Gastrocnemius medialis (tissue), 4 donors: Measurements from ENCODE around the gene CTAGE4. TPM values are rescaled to one million over a fixed set of nuclear protein-coding genes. Genes with fewer than 3 reads are reported as not detected.
"Not testable (repeated sequence)": the region's sequence is repeated elsewhere in the genome, so short reads cannot be mapped to it uniquely, and the experiment has no call there.

ENCODE experiments used
- ATAC-seq, 2 donors: fragments of 150-250 bp; one replicate each; pipeline ENCODE4 v1.9.1; 2016
- DNase-seq, 2 donors: peaks; one replicate each; pipeline ENCODE4 v3.0.0-alpha.2; 2019
- H3K27ac ChIP-seq, 4 donors: fragments of 200-600 bp; sonication (generic); 1 replicate in 1 of 4; 2 replicates in 3 of 4; pipeline ENCODE4 v1.5.1; 2016 to 2018; ENCODE audit warnings: mild to moderate bottlenecking in 2 of 4, moderate library complexity in 1 of 4
- H3K27me3 ChIP-seq, 3 donors: fragments of 200-600 bp; sonication (generic) in 2 of 3; 1 replicate in 1 of 3; 2 replicates in 2 of 3; pipeline versions ENCODE4 v1.5.1 to v1.6.0; 2016 to 2019; ENCODE audit warnings: mild to moderate bottlenecking in 1 of 3, moderate library complexity in 1 of 3
- H3K36me3 ChIP-seq, 2 donors: fragments of 200-600 bp; sonication (generic) in 1 of 2; one replicate each; pipeline ENCODE4 v1.5.1; 2017 to 2018
- H3K4me1 ChIP-seq, 2 donors: fragments of 200-600 bp; sonication (generic) in 1 of 2; one replicate each; pipeline ENCODE4 v1.5.1; 2016 to 2017; ENCODE audit warnings: mild to moderate bottlenecking in 2 of 2
- H3K4me3 ChIP-seq, 4 donors: fragments of 200-600 bp; sonication (generic) in 3 of 4; 1 replicate in 1 of 4; 2 replicates in 3 of 4; pipeline ENCODE4 v1.5.1; 2016 to 2019; ENCODE audit warnings: mild to moderate bottlenecking in 2 of 4
- H3K9me3 ChIP-seq, 3 donors: fragments of 200-600 bp; sonication (generic) in 2 of 3; 1 replicate in 1 of 3; 2 replicates in 2 of 3; pipeline ENCODE4 v1.5.1; 2016 to 2019
- CTCF ChIP-seq, 5 experiments: fragments of 450-650 bp in 3 of 5; fragments of 200-600 bp in 2 of 5; sonication (generic) in 2 of 5; IDR thresholded peaks in 4 of 5; conservative IDR thresholded peaks in 1 of 5; 1 replicate in 4 of 5; 2 replicates in 1 of 5; pipeline ENCODE4 v1.5.1; 2016 to 2019; ENCODE audit warnings: antibody characterized with exemption in 5 of 5, mild to moderate bottlenecking in 3 of 5, moderate library complexity in 3 of 5
- in situ Hi-C, 4 donors: fragments of 200-750 bp; cut with MboI; loops; one replicate each; pipeline versions ENCODE4 v1.15.0 to v1.8.0; 2017; ENCODE audit warnings: low sequenced_read_pairs in 4 of 4
- intact Hi-C: fragments of 100-400 bp; cut with DNase I; formaldehyde crosslinking; loops from one replicate; pipeline ENCODE4 v1.15.1; 2023; ENCODE audit warnings: low total_unique reads
- total RNA-seq, 4 donors: library from RNA; depleted of rRNA; stranded (reverse); fragments of >200 nt; gene quantifications; one replicate each; pipeline versions ENCODE4 v1.1.0 to v1.2.3, GENCODE V29; 2016

CTAGE4 gene
- total RNA-seq, 4 donors from 2014 or later = not detected

DNA sequence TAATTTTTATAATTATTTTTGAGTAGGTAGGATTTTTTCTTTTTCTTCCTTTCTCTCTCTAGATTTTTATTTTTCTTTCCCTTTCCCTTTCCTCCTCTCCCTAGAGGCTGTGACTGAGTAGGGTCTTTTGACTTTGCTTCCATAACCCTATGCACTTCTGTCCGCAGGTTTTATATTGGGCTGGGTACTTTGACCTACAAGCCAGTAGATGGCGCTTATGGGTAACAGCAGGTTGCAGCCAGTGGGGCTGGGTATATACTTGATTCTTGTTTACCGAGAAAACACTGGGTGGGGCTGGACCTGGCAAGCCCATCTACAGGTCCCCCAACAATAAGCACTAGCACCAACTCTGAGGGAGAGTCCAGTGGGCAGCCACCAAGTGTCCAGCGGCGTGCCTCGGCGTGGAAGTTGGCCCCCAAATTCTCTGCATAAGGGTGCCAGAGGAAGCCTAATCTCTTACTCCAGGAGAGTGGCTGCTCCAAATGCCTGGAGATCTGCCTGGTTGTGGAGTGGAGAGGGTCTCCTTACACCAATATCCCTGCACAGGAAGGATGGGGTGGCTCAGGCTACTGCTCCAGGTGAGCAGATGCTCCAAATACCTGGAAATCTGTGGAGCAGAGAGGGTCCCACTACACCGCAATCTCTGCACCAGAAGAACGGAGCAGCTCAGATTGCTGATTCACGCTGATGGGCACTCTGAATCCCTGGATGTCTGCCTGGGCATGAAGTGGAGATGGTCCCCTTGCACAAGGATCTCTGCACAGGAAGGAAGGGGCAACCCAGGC, 4.7 kb upstream of the CTAGE4 start:
- TF ChIP-seq CTCF (IDR thresholded peaks at IDR 0.05 in 4 of 5, conservative IDR thresholded peaks at IDR 0.05 in 1 of 5) = peak in 3 of 5 experiments; percentile 13 to 30 (median 25)
- in situ Hi-C loops, intact Hi-C loops, H3K36me3 ChIP-seq, H3K27me3 ChIP-seq, H3K27ac ChIP-seq, DNase-seq, H3K4me1 ChIP-seq, H3K9me3 ChIP-seq, H3K4me3 ChIP-seq, ATAC-seq: not testable (repeated sequence)

DNA sequence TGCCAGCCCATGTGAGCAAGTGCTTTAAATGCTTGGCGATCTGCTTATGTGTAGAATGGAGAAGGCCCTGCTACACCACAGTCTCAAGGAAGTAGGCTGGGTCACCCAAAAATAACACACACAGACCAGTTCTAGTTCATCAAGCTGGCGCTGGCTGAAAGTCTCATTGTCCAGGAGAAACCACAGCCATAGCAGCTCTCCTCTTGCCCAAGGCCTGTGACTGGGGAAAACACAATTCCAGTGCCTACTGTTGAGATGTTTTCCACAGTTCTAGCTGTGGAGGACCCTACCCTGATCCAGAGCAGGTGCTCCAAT, 4.1 kb upstream of the CTAGE4 start:
- H3K27ac ChIP-seq, H3K9me3 ChIP-seq, ATAC-seq, H3K4me1 ChIP-seq, H3K36me3 ChIP-seq, intact Hi-C loops, in situ Hi-C loops, DNase-seq, H3K4me3 ChIP-seq, H3K27me3 ChIP-seq: not testable (repeated sequence)

DNA sequence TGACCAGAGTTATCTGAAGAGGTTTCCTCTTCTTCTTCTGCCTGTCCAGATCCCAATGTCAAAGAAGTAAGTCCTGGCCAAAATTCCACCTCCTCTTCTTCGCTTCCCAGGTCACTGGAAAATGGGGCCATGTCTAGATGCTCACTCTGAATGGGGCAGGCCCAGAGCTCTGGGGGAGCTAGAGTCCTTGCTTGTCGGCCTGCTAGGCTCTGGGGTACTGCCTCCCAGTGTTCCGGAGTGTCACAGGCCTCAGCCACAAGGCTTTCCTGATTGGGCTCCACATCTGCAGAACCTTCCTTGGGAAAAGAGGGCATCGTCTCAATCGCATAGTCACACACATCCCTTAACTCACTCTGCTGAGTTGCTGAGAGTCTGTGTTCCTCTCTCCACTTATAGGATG, 4.6 kb downstream of the CTAGE4 start:
- H3K36me3 ChIP-seq, ATAC-seq, H3K4me3 ChIP-seq, H3K27me3 ChIP-seq, H3K27ac ChIP-seq, H3K4me1 ChIP-seq, H3K9me3 ChIP-seq, DNase-seq, in situ Hi-C loops, intact Hi-C loops: not testable (repeated sequence)

GRCh38 chr7:144188578-144189171, 5.4 kb downstream of the CTAGE4 start:
- in situ Hi-C loops, H3K27me3 ChIP-seq: not testable (repeated sequence)

GRCh38 chr7:144193782-144194181, 10.5 kb downstream of the CTAGE4 start:
- ATAC-seq, DNase-seq, H3K9me3 ChIP-seq, H3K27me3 ChIP-seq, H3K4me3 ChIP-seq, H3K36me3 ChIP-seq, H3K27ac ChIP-seq, in situ Hi-C loops, H3K4me1 ChIP-seq, intact Hi-C loops: not testable (repeated sequence)

More at GRCh38 chr7:144188578-144189171, 5.4 kb downstream of the CTAGE4 start:
- H3K36me3 ChIP-seq, DNase-seq, H3K9me3 ChIP-seq, H3K4me1 ChIP-seq, H3K4me3 ChIP-seq, ATAC-seq, H3K27ac ChIP-seq, intact Hi-C loops: not testable (repeated sequence)

- H3K27me3 ChIP-seq, in situ Hi-C loops, ATAC-seq, H3K9me3 ChIP-seq, H3K4me3 ChIP-seq, H3K36me3 ChIP-seq, intact Hi-C loops, H3K4me1 ChIP-seq, DNase-seq, H3K27ac ChIP-seq: not testable (repeated sequence)
Measured at GRCh38 chr7:144194453-144194852, 11.2 kb downstream of the CTAGE4 start.

DNA sequence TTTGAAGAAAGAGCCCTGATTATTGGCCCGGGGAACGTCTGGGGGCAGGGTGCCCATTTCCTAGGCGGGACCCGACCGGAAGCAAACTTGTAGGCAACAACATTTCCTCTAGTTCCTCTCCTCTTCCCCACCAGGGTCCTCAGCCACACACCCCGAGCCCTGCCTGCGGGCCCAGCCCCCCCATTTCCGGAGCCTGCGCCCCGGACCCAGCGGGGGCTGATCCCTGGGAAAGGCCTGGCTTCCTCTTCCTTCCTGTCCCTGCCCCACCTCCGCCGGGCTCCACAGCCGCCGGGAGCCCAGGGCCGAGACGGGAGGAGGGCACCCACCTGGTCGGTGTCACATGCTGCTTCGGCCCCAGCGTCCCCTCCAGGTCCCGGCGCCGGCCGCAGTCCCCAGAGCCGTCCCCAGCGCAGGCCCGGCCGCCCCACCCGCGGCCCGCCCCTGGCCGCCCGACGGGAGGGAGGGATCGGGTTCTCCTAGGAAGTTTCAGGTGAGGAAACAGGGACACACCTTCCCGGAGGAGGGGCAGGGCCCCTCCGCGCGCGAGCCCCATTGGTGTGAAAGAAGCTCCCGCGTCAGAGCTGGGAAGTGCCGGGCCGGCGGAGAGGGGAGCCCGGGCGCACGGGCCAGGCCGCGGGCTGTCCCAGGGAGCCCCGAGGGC, 12.1 kb downstream of the CTAGE4 start, which contains the start of gene ARHGEF35:
Gene ARHGEF35 (minus strand): TSS at position 622 of the 661 bp plus-strand sequence. CDS start 7,450 bp downstream, outside the sequence.
- H3K4me1 ChIP-seq, intact Hi-C loops, H3K36me3 ChIP-seq, H3K4me3 ChIP-seq, H3K9me3 ChIP-seq, H3K27me3 ChIP-seq, in situ Hi-C loops, H3K27ac ChIP-seq, DNase-seq: not testable (repeated sequence)
- peak; percentile 37 to 39 for ATAC-seq

DNA sequence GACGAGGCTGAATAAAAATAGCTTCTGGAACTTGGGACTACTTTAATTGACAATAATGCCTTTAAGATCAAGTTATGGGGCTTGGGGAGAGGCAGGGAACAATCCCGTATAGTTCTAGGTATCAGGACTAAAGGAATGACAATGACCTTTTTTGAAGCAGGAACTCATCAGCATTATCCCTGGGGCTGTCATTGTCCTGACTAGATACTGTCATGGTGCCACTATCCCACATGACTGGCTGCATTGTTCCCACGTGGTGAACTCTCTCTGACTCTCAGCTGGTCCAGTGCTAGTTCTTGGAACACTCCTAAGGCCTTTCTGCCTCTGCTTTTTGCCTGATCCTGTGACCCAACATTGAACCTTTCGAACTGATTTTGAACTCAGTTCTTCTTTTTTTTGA, 15.7 kb downstream of the CTAGE4 start:
- H3K27ac ChIP-seq, ATAC-seq, H3K9me3 ChIP-seq, H3K4me1 ChIP-seq, intact Hi-C loops, H3K4me3 ChIP-seq, DNase-seq, H3K27me3 ChIP-seq, in situ Hi-C loops, H3K36me3 ChIP-seq: not testable (repeated sequence)

DNA sequence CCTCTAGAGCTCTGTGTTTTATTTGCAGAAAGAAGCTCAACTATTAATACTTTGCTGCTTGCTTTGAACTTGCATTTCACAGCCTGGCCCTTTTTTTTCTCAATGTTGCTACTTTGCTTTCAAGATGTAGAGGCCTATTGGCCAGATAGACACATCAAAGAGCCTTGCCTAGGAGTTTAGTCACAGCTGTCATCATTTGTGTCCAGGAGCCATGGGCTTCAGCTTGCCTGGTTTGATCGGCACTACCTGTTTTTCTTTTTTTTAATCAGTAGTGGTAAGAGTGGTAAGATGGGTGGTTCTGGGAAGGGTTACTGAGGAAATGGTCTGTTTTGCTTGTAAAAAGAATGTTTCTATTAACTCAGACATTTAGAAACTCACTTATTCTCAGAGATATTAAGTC, 18.7 kb downstream of the CTAGE4 start:
- H3K27ac ChIP-seq, H3K36me3 ChIP-seq, H3K27me3 ChIP-seq, intact Hi-C loops, DNase-seq, ATAC-seq, in situ Hi-C loops, H3K4me1 ChIP-seq, H3K4me3 ChIP-seq, H3K9me3 ChIP-seq: not testable (repeated sequence)

- ATAC-seq, DNase-seq, H3K9me3 ChIP-seq, H3K4me3 ChIP-seq, H3K27me3 ChIP-seq, H3K36me3 ChIP-seq, H3K27ac ChIP-seq, H3K4me1 ChIP-seq, intact Hi-C loops, in situ Hi-C loops: not testable (repeated sequence)
Measured at GRCh38 chr7:144203086-144203485, 19.8 kb downstream of the CTAGE4 start.

DNA sequence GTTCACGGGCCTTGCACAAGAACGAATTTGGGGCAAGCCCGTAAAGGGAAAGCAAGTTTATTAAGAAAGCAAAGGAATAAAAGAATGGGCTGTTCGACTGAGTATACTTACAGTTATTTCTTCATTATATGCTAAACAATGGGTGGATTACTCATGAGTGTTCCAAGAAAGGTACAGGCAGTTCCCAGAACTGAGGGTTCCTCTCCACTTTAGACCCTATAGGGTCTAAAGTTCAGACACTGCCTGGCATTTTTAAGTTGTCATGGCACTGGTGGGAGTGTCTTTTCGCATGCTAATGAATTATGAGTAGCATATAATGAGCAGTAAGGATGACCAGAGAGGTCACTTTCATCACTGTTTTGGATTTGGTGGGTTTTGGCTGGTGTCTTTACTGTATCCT, 22.0 kb downstream of the CTAGE4 start:
- in situ Hi-C loops, H3K27me3 ChIP-seq, H3K4me3 ChIP-seq, H3K27ac ChIP-seq, H3K9me3 ChIP-seq, DNase-seq, ATAC-seq, H3K36me3 ChIP-seq, intact Hi-C loops, H3K4me1 ChIP-seq: not testable (repeated sequence)
